ENCODE data around the gene SEL1L3.

SEL1L3 gene

DNA sequence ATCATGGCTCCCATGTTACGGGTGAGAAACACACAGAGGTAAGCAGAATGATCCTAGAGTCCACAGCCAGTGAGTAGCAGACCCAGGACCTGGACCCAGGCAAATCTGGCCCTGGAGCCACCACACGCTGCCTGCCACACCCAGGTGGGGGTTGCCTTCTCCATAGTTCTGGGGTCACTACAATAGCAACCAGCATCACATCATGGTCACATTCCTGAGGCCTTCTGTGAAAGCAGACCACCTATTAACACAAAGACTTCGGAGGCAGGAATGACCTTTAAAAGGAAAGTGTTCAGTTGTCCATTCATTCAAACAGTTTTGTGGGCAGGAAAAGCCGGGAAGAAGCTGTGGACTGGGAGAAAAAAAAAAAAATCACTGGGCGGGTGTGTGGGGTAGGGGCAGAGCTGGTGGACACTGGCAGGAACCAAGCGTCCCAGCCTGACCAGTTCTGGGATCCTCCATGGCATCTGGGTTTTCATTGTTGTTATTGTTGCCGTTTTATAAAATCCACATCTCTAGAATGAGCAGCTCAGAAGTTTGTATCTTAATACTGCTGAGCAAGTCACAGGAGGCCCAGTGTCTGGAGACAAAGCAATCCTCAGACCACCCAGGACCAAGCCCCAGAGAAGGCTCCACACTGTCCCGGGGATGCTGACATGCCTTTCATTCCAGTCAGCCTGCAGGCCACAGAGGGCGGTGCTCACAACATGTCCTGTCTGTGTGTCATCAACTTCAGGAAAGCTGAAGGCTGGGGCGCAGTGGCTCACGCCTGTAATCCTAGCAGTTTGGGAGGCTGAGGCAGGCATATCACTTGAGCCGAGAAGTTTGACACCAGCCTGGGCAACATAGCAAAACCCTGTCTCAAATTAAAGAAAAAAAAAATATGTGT, 67.0 kb downstream of the SEL1L3 start:
- DNase-seq (ENCODE audit: insufficient read length, low spot score), result no peak

GRCh38 chr4:25795091-25795490, 67.7 kb downstream of the SEL1L3 start:
- FAIRE-seq (no peak), DNase-seq (ENCODE audit: insufficient read length, low spot score) (no peak)

More for the DNA sequence above, 67.0 kb downstream of the SEL1L3 start:
- FAIRE-seq, result no peak

DNA sequence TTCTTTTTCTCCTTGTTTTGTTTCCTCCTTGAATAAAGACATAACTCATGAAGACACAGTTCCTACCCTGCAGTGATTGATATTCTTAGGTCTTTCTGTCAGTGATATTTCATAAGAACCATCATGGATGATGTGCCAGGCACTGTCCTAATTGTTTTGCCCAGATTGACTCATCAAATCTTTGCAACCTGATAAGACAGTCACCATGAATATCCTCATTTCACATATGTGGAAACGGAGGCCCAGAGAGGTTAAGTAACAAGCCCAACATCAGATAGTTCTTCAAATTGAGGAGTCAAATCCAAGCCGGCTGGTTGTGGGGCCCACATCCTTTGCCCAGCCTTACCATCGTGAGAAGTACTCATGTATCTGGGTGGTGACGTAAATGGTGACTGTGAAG, 69.9 kb downstream of the SEL1L3 start:
- DNase-seq (ENCODE audit: insufficient read length, low spot score) (no peak), FAIRE-seq (no peak)

DNA sequence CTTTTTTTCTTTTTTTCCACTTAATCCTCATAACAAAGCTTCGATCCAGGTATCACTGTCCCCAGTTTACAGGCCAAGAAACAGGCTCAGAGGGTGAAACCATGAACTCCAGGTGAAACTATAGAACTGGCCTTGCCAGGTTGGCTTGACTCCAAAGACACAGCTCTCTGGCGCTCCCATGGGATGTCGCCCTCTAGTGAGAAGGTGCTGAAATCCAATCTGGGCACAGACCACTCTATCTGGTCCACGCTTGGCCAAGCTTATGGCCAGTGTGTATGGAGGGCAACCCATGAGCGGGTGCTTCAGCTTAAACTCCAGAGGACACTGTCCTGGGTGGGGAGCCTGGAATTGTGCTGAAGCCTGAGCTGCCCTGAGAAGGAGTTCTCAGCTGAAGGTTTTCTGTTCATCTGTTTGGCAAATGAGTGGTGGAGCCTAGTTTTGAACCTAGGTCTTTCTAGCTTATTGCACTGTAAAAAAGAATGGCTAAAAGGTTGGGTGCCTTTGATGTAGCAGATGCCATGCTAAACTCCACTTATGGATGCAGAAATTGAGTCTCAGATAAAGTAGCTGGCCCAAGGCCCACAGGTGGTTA, 70.5 kb downstream of the SEL1L3 start:
- FAIRE-seq (no peak), DNase-seq (ENCODE audit: insufficient read length, low spot score) (no peak)

- FAIRE-seq (no peak), DNase-seq (ENCODE audit: insufficient read length, low spot score) (no peak)
Observed at GRCh38 chr4:25790024-25790423, 72.8 kb downstream of the SEL1L3 start.

- no peak for FAIRE-seq
- DNase-seq (ENCODE audit: insufficient read length, low spot score), result no peak
Observed at GRCh38 chr4:25788703-25789238, 74.0 kb downstream of the SEL1L3 start.

- FAIRE-seq, result no peak
- DNase-seq (ENCODE audit: insufficient read length, low spot score), result no peak
Observed at GRCh38 chr4:25786497-25787065, 76.2 kb downstream of the SEL1L3 start.

- DNase-seq (ENCODE audit: insufficient read length, low spot score) (no peak), FAIRE-seq (no peak)
Observed at GRCh38 chr4:25783943-25784342, 78.8 kb downstream of the SEL1L3 start.

DNA sequence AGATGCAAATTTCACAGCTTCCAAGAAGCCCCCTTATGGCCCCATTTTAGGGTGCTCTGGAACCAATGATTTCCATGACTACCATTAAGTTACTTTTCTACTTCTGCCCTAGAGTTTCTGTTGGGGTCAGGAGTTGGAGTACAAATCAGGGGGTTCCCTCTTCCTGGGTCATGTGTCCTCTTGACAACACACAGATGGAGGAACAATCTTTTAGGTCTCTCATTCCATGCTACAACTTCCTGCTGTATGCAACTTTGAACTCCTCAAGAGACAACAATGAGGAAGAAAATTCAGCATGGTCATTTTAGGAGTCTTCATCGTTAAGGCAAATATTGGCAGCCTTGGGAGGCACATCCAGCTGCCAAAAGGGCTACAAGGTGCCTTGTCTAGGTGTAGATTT, 79.7 kb downstream of the SEL1L3 start:
- DNase-seq (ENCODE audit: insufficient read length, low spot score), result no peak
- no peak for FAIRE-seq

DNA sequence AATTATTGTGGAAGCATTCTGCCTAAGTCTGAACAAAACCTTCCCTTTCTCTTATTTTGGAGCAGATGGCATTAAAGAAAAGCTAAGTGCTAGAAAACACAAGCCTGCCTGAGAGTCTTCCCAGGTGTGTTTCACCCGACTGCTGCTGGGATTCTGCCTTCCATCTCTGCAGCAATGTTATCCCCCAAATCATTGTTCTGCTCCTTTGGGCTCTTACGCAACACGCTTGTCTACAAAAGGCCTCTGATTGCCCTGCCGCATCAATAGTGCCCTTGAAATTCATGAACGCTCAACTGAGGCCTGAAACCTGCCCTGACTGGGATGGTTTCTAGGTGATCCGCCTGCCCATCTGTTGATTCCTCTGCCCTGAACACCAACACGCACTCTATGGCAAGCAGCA, 80.3 kb downstream of the SEL1L3 start:
- FAIRE-seq, result no peak
- no peak for DNase-seq (ENCODE audit: insufficient read length, low spot score)

- FAIRE-seq, result no peak
Observed at GRCh38 chr4:25779021-25779420, 83.8 kb downstream of the SEL1L3 start.

GRCh38 chr4:25776795-25777194, 86.0 kb downstream of the SEL1L3 start:
- FAIRE-seq, result no peak
- no peak for DNase-seq (ENCODE audit: insufficient read length, low spot score)

More at GRCh38 chr4:25779021-25779420, 83.8 kb downstream of the SEL1L3 start:
- DNase-seq (ENCODE audit: insufficient read length, low spot score), result no peak

DNA sequence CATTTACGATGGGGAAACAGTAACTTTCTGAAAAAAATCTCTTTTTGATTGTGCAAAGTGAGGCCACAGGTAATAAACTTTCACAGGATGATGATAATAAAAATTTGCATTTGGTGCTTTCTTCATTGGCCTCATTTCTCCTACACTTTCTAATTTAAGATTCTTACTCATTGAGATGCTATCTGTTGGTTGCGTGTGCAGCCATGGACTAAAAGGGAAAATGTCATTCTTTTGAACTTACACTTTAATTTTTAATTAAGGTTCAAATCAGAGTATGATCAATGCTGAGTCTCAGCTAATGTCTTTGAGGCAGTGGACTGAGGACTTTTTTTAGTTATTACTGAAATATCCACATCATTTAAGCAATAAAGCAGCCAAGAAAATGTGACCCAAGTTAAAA, 87.6 kb downstream of the SEL1L3 start:
- no peak for DNase-seq (ENCODE audit: insufficient read length, low spot score)
- FAIRE-seq, result no peak

DNA sequence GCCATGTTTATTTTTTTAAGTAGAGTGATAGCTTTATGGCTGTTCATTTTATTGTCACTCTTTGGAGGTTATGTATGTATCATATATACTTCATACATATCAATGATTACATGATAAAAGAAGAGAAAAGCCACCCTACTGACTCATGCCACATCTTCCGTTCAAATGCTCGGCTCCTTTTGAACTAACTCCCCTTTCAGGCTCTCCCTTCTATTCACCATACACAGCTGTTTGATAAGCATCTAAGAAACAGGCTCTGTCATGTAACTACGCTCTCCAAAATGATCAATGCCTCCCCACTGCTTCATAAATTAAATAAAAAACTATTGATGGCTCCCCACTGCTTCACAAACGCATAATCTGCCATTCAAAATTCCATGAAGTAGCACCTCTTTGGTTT, 89.4 kb downstream of the SEL1L3 start:
- FAIRE-seq, result no peak

GRCh38 chr4:25771672-25772071, 91.1 kb downstream of the SEL1L3 start:
- no peak for DNase-seq (ENCODE audit: insufficient read length, low spot score)
- FAIRE-seq, result no peak

More for the DNA sequence above, 89.4 kb downstream of the SEL1L3 start:
- DNase-seq (ENCODE audit: insufficient read length, low spot score), result no peak

GRCh38 chr4:25770847-25771246, 91.9 kb downstream of the SEL1L3 start:
- DNase-seq (ENCODE audit: insufficient read length, low spot score) (no peak), FAIRE-seq (no peak)

DNA sequence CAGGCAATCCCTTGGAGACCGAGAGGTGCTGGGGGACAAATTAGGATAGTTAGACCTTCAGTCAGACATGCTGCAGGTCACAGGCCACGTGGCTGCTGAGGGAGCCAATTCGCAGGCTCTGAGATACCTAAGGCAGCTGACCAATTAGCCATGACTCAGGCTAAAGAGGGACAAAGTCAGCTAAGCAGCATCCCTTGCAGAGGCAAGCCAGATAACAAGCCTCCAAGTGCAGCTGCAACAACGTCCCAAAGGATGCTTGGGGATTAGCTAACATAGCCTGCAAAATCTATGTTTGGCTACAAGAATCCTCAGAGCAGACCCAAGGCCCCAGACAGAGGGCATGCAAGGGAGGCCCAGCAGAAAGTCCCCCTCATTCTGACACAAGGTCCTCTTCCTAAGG, 93.5 kb downstream of the SEL1L3 start:
- DNase-seq (ENCODE audit: insufficient read length, low spot score) (no peak), FAIRE-seq (no peak)

DNA sequence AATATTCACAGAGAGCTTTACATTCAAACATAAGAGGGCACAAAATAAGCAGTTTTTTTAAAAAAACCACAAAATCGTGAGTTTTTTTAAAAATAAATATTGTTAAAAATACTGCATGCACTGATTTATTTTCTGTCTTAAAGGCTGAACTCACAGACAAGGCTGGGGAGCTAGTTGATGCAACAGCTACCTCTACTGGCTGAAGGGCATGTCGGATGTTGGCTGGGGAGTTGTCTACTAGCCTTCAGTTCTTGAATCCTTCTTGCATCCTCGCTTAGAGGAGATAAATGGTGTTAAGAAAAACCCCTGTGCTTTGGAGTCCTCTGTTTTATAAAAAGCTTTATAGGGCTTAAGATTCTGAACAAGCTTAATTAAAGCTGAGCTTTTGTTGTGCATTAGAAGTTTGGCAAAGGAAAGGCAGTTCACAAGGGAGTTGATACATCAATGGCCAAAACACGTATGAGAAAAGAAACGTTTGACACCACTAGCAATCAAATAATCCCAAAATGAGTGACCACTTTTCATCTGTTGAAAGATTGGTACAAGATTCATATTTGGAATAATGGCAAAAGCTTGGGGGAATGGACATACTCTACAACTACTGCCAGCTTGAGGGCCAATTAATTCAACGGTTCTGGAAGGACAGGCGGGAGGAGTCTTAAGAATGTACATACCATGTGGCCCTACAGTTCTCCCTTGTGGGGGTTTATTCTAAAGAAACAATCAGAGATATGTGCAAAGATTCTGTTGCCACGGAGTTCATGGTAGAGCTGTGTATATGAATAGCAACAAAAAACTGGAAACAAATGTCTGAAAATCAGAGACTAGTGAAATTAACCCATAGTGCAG, 94.7 kb downstream of the SEL1L3 start:
- DNase-seq (ENCODE audit: insufficient read length, low spot score) (no peak), FAIRE-seq (no peak)

DNA sequence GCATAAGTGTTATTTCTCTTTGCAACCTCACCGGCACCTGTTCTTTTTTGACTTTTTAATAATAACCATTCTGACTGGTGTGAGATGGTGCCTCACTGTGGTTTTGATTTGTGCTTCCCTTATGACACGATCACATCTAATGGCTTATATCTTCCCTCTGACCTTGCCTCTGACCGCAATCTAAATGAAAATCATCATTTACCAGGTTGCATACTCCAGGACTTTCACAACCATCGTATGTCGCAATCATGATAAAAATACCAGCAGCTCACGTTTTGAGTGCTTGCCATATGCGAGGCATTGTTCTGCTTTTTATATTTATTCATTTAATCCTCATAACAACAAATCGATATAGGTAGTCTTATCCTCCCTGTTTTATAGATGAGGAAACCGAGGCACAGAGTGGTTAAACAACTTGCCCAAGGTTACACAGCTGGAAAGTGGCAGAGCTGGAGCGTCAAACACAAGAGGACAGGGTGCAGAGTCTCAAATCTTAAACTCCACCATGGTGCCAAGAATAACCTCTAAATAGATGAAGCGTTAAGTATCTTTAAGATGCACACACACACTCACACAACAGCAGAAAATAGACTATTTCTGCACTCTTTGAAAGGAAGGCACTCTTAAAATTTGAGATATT, 102.2 kb downstream of the SEL1L3 start:
- DNase-seq (ENCODE audit: insufficient read length, low spot score) (no peak), FAIRE-seq (no peak)

DNA sequence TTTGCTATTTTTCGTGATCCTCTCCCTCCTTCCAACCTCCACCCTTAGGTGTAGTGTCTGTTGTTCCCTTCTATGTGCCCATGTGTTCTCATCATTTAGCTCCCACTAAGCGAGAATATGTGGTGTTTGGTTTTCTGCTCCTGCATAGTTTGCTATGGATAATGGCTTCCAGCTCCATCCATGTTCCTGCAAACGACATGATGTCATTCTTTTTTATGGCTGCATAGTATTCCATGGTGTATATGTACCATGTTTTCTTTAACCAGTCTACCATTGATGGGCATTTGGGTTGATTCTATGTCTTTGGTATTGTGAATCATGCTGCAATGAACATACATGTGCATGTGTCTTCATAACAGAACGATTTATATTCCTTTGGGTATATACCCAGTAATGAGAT, 102.7 kb downstream of the SEL1L3 start:
- FAIRE-seq (no peak), DNase-seq (ENCODE audit: insufficient read length, low spot score) (no peak)

All from GM19239 (cell line).